HG02571 (cell line): ENCODE data around the gene KPNA5.

Source experiments
- ATAC-seq: cut with Tn5 transposase; IDR thresholded peaks from one replicate; pipeline ENCODE4 v1.9.1; 2021; ENCODE audit warnings: mild to moderate bottlenecking, moderate library complexity; ENCODE audit not compliant: unreplicated experiment

KPNA5 gene

DNA sequence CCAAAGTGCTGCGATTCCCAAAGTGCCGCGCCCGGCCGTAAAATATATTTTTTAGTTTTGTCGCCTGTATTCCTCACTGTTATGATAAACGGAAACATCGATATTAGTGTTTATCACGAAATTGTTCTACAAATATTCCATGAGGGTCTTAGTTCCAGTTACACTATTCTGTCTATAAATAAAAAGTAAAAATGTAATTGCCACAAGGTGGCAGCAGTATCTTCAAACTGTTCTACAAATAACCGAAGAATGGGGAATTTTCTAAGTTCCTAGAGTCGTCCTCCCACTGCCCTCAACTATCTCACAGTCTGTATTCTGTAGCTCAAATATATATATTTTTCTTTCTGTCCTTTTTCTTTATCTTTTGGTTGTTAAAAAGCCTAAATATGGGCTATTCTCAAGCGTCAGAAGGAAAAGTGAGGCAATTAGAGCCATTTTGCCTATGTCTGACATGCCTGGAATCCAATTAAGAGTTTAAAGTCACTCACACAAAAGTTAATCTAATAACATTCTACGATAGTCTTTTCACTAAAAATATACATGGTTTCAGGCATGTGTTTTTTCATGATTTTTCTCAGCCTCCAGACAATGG is 98.7 kb downstream of the KPNA5 start:
- ATAC-seq, result peak; percentile 63

DNA sequence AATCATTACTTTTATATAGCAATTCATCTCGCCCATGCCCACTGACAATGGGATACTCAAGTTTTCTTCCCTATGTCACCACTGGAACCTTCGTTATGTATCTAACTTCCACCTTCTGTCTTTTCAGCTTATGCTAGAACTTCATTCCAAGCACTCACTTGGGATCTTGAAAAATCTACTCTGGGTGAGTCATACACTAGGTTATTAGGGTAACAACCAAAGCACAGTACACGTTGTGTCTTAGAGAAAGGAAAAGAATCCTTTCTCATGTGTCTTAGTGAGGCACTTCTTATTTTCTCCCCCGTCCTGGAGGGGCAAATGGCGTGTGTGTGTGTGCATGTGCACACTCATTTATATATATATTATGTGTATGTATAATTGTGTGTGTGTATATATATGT is 102.8 kb downstream of the KPNA5 start:
- no peak for ATAC-seq
